Endothelial cell of umbilical vein (primary cell): Measurements from ENCODE around the gene FMNL1. TPM values are rescaled to one million over a fixed set of nuclear protein-coding genes. Genes with fewer than 3 reads are reported as not detected.

Source experiments
- BruUV-seq: library from RNA; stranded (reverse); fragments of 400-500 nt; replicated peaks from 2 replicates; lab custom pipeline; 2021; lab: Mats Ljungman, UMichigan
- CTCF ChIA-PET: fragments of 300-600, 350-600 bp; sonication (Branson Sonifier 250); formaldehyde crosslinking; loops from one replicate; lab custom pipeline; 2021; ENCODE audit warnings: antibody characterized with exemption, inconsistent platforms; lab: Charles Lee
- POLR2A ChIA-PET: fragments of 300-600, 350-600 bp; sonication (Branson Sonifier 250); formaldehyde crosslinking; loops from one replicate; lab custom pipeline; 2021; ENCODE audit warnings: antibody characterized with exemption, inconsistent platforms; lab: Charles Lee
- DNase-seq: peaks from one replicate; pipeline ENCODE4 v3.0.0-alpha.2; 2011; ENCODE audit warnings: low read depth, low spot score
- FAIRE-seq: peaks from 2 replicates; lab custom pipeline; 2011; peaks lifted over from hg19 to GRCh38; lab: Jason Lieb, UNC
- H2AFZ ChIP-seq: 2 replicates; pipeline ENCODE4 v1.6.0; 2012; ENCODE audit warnings: low read depth, low read length, control low read depth, inconsistent platforms
- H3K27ac ChIP-seq: 2 replicates; pipeline ENCODE4 v1.5.1; 2011; ENCODE audit warnings: low read depth, mild to moderate bottlenecking, control low read depth, low read length, moderate library complexity; ENCODE audit not compliant: insufficient read depth
- H3K27me3 ChIP-seq, 2 experiments: 2 replicates each; pipeline versions ENCODE4 v1.6.0 to v1.6.1; 2011; ENCODE audit warnings: low read length in 2 of 2, mixed read lengths in 1 of 2; ENCODE audit not compliant: control insufficient read depth in 2 of 2, insufficient read depth in 2 of 2
- H3K36me3 ChIP-seq, 2 experiments: 2 replicates in 1 of 2; 3 replicates in 1 of 2; pipeline ENCODE4 v1.5.1; 2011; ENCODE audit warnings: low read length in 2 of 2, mild to moderate bottlenecking in 1 of 2, moderate library complexity in 1 of 2; ENCODE audit not compliant: control insufficient read depth in 2 of 2, insufficient read depth in 2 of 2; ENCODE audit errors: extremely low read depth in 1 of 2
- H3K4me1 ChIP-seq: 3 replicates; pipeline ENCODE4 v1.5.1; 2011; ENCODE audit warnings: mild to moderate bottlenecking, low read length; ENCODE audit not compliant: control insufficient read depth, insufficient read depth; ENCODE audit errors: extremely low read depth
- H3K4me2 ChIP-seq: 2 replicates; pipeline ENCODE4 v1.6.1; 2011; ENCODE audit warnings: low read length, control low read depth, mixed read lengths; ENCODE audit not compliant: insufficient read depth
- H3K4me3 ChIP-seq, 3 experiments: fragments of 200-600 bp in 1 of 3; sonication (generic), shearing (Covaris generic) in 1 of 3; replicated peaks in 1 of 3; 2 replicates each; pipeline ENCODE4 v1.5.1; 2011 to 2016; ENCODE audit warnings: control low read depth in 3 of 3, low read length in 3 of 3, mild to moderate bottlenecking in 2 of 3, inconsistent platforms in 1 of 3, low read depth in 1 of 3, moderate library complexity in 1 of 3; ENCODE audit not compliant: insufficient read depth in 1 of 3
- H3K79me2 ChIP-seq: 2 replicates; pipeline ENCODE4 v1.6.0; 2012; ENCODE audit warnings: low read length, inconsistent platforms; ENCODE audit not compliant: control insufficient read depth, insufficient read depth
- H3K9ac ChIP-seq: replicated peaks from 2 replicates; pipeline ENCODE3; 2011; ENCODE audit warnings: low read length, control low read depth; ENCODE audit not compliant: insufficient read depth; ENCODE audit errors: extremely low read depth
- H3K9me1 ChIP-seq: replicated peaks from 3 replicates; pipeline ENCODE4 v1.6.0; 2011; ENCODE audit warnings: mild to moderate bottlenecking, low read length; ENCODE audit not compliant: control insufficient read depth, insufficient read depth; ENCODE audit errors: extremely low read depth
- H3K9me3 ChIP-seq: replicated peaks from 2 replicates; pipeline ENCODE4 v1.5.1; 2012; ENCODE audit warnings: low read length, inconsistent platforms; ENCODE audit not compliant: control insufficient read depth, insufficient read depth
- H4K20me1 ChIP-seq: replicated peaks from 2 replicates; pipeline ENCODE3; 2011; ENCODE audit warnings: mild to moderate bottlenecking, low read length; ENCODE audit not compliant: control insufficient read depth, insufficient read depth; ENCODE audit errors: extremely low read depth
- EZH2 ChIP-seq: IDR thresholded peaks from 2 replicates; pipeline ENCODE4 v1.6.1; 2012; ENCODE audit warnings: borderline replicate concordance, low read depth, mild to moderate bottlenecking, moderate library complexity, low read length, inconsistent platforms; ENCODE audit not compliant: severe bottlenecking
- GATA2 ChIP-seq: IDR thresholded peaks from 2 replicates; pipeline ENCODE4 v1.7.0; 2011; ENCODE audit warnings: low read depth, mild to moderate bottlenecking, moderate library complexity, mixed read lengths, low read length; ENCODE audit not compliant: insufficient read length, insufficient read depth
- JUN ChIP-seq: IDR thresholded peaks from 2 replicates; pipeline ENCODE4 v1.6.1; 2011; ENCODE audit warnings: borderline replicate concordance, low read depth; ENCODE audit not compliant: insufficient read length, insufficient read depth
- POLR2A ChIP-seq: IDR thresholded peaks from 2 replicates; pipeline ENCODE4 v1.6.1; 2012; ENCODE audit warnings: low read depth, mild to moderate bottlenecking, control low read depth, low read length
- POLR2AphosphoS5 ChIP-seq: IDR thresholded peaks from 2 replicates; pipeline ENCODE4 v1.6.1; 2012; ENCODE audit warnings: low read depth, mild to moderate bottlenecking, control low read depth, low read length, moderate library complexity; ENCODE audit not compliant: insufficient read depth
- dilution Hi-C: fragments of 300-500 bp; cut with MboI; formaldehyde crosslinking; loops from one replicate; pipeline ENCODE4 v1.15.0; 2019; ENCODE audit warnings: low sequenced_read_pairs; ENCODE audit not compliant: extremely low pct_ligation_motif_present
- intact Hi-C: fragments of 100-400 bp; cut with micrococcal nuclease; formaldehyde crosslinking; loops from one replicate; pipeline ENCODE4 v1.10.0; 2022
- polyA plus RNA-seq, 4 experiments: library from polyadenylated mRNA; depleted of rRNA in 3 of 4; stranded (reverse) in 3 of 4; unstranded in 1 of 4; fragments of >200 nt; gene quantifications; 2 replicates each; pipeline versions ENCODE4 v1.2.1 to v1.2.3, GENCODE V29; 2011 to 2012; ENCODE audit warnings: missing spikeins in 1 of 4
- total RNA-seq: library from RNA; stranded (reverse); gene quantifications from 2 replicates; pipeline ENCODE4 v1.2.3, GENCODE V29; 2021
- TF ChIP-seq, protein P1 (sequence below), 2 donors: IDR thresholded peaks; 1 replicate in 1 of 2; 2 replicates in 1 of 2; pipeline ENCODE4 v1.5.1; 2011; ENCODE audit warnings: low read length in 2 of 2, mild to moderate bottlenecking in 2 of 2, moderate library complexity in 2 of 2, control low read depth in 1 of 2, inconsistent platforms in 1 of 2, low read depth in 1 of 2; ENCODE audit not compliant: insufficient read depth in 1 of 2; ENCODE audit errors: extremely low read depth in 1 of 2

The FMNL1 gene
- total and polyA plus RNA-seq, 2 donors (not counting 3 experiments of a cell fraction or from before 2014, with no cell fraction given), result 0.95 to 1.6 TPM

- Histone ChIP-seq H2AFZ (no peak overlapping the region), H3K9ac (no peak overlapping the region), H3K4me1 (peaks cover 8% of the 10 kb centered on the region), H4K20me1 (no peaks in the 10 kb centered on the region), H3K36me3 (no peaks in the 10 kb centered on the region), H3K79me2 (no peaks in the 10 kb centered on the region), H3K27ac (no peak overlapping the region), H3K4me2 (no peak overlapping the region), H3K4me3 (no peak overlapping the region), H3K27me3 (no peaks in the 10 kb centered on the region), H3K9me1 (no peaks in the 10 kb centered on the region), H3K9me3 (no peaks in the 10 kb centered on the region)
- intact Hi-C loops (no loop called here), dilution Hi-C loops (no loop called here)
- ChIA-PET POLR2A (no interaction called here), CTCF (interaction anchor here (1.1 to 6.6 kb wide), 3 partner anchors 10 to 156 kb away, joined by 3 to 93 read pairs (median 8); partner anchors contain the start of genes ACBD4 and FMNL1)
- no TSS peak for BruUV-seq
- FAIRE-seq, result no peak
- TF ChIP-seq EZH2 (no peak), POLR2AphosphoS5 (no peak), POLR2A (no peak), GATA2 (no peak), JUN (no peak)
- TF ChIP-seq, protein P1, sequence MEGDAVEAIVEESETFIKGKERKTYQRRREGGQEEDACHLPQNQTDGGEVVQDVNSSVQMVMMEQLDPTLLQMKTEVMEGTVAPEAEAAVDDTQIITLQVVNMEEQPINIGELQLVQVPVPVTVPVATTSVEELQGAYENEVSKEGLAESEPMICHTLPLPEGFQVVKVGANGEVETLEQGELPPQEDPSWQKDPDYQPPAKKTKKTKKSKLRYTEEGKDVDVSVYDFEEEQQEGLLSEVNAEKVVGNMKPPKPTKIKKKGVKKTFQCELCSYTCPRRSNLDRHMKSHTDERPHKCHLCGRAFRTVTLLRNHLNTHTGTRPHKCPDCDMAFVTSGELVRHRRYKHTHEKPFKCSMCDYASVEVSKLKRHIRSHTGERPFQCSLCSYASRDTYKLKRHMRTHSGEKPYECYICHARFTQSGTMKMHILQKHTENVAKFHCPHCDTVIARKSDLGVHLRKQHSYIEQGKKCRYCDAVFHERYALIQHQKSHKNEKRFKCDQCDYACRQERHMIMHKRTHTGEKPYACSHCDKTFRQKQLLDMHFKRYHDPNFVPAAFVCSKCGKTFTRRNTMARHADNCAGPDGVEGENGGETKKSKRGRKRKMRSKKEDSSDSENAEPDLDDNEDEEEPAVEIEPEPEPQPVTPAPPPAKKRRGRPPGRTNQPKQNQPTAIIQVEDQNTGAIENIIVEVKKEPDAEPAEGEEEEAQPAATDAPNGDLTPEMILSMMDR (IDR thresholded peaks at IDR 0.05; ENCODE audit: extremely low read depth in 1 of 2, insufficient read depth in 1 of 2, low read depth in 1 of 2, low read length in 2 of 2), result no peak
- DNase-seq, result no peak
Observed at GRCh38 chr17:45228763-45229539, 7.3 kb downstream of the FMNL1 start.
